OCI-LY7 (cell line): ENCODE data around the gene AOPEP. TPM values are rescaled to one million over a fixed set of nuclear protein-coding genes. Genes with fewer than 3 reads are reported as not detected.

Experiments used
- BruUV-seq: library from RNA; stranded (reverse); fragments of 400-500 nt; replicated peaks from 2 replicates; lab custom pipeline; 2021; lab: Mats Ljungman, UMichigan
- CTCF ChIA-PET: fragments of 300-600 bp; sonication (Branson Sonifier 250); formaldehyde crosslinking; loops from one replicate; lab custom pipeline; 2022; ENCODE audit warnings: antibody characterized with exemption; ENCODE audit not compliant: unreplicated experiment; lab: Charles Lee
- POLR2A ChIA-PET: fragments of 300-600 bp; sonication (Branson Sonifier 250); formaldehyde crosslinking; loops from one replicate; lab custom pipeline; 2022; ENCODE audit warnings: antibody characterized with exemption; lab: Charles Lee
- DNase-seq: peaks from one replicate; pipeline ENCODE4 v3.0.0-alpha.2; 2015; ENCODE audit warnings: low spot score
- H2AFZ ChIP-seq: fragments of 200-600 bp; sonication (generic), shearing (Covaris generic); 2 replicates; pipeline ENCODE4 v1.6.1; 2014; ENCODE audit warnings: mild to moderate bottlenecking, antibody characterized with exemption, low read length, moderate library complexity
- H3K27ac ChIP-seq: fragments of 200-600 bp; sonication (generic); 2 replicates; pipeline ENCODE4 v1.5.1; 2014; ENCODE audit warnings: mixed run types, low read depth, mild to moderate bottlenecking, moderate library complexity, low read length, inconsistent platforms; ENCODE audit not compliant: poor library complexity, severe bottlenecking
- H3K36me3 ChIP-seq: fragments of 200-600 bp; sonication (generic); 2 replicates; pipeline ENCODE4 v1.6.1; 2014; ENCODE audit warnings: mild to moderate bottlenecking, antibody characterized with exemption, low read length, moderate library complexity, mixed read lengths; ENCODE audit not compliant: insufficient read depth
- H3K4me1 ChIP-seq: fragments of 200-600 bp; sonication (generic); 2 replicates; pipeline ENCODE4 v1.5.1; 2014; ENCODE audit warnings: mild to moderate bottlenecking, low read length; ENCODE audit not compliant: insufficient read depth, poor library complexity, severe bottlenecking
- H3K4me2 ChIP-seq: fragments of 200-600 bp; sonication (generic); 2 replicates; pipeline ENCODE4 v1.6.1; 2014; ENCODE audit warnings: mild to moderate bottlenecking, low read length
- H3K4me3 ChIP-seq: fragments of 200-600 bp; sonication (generic); 2 replicates; pipeline ENCODE4 v1.5.1; 2014; ENCODE audit warnings: mild to moderate bottlenecking, low read depth, low read length; ENCODE audit not compliant: poor library complexity, severe bottlenecking
- H3K79me2 ChIP-seq: fragments of 200-600 bp; sonication (generic); 2 replicates; pipeline ENCODE4 v1.6.1; 2016; ENCODE audit warnings: low read depth, mild to moderate bottlenecking, low read length, moderate library complexity, mixed read lengths; ENCODE audit not compliant: insufficient read depth
- H3K9me2 ChIP-seq: fragments of 200-600 bp; sonication (generic); 2 replicates; pipeline ENCODE4 v1.6.1; 2016; ENCODE audit warnings: mild to moderate bottlenecking, low read length, mixed read lengths; ENCODE audit not compliant: insufficient read depth
- H3K9me3 ChIP-seq: fragments of 200-600 bp; sonication (generic); 2 replicates; pipeline ENCODE4 v1.6.1; 2014; ENCODE audit warnings: mild to moderate bottlenecking, mixed run types, low read length, mixed read lengths
- H4K20me1 ChIP-seq: fragments of 200-600 bp; sonication (generic); 2 replicates; pipeline ENCODE4 v1.6.1; 2014; ENCODE audit warnings: mild to moderate bottlenecking, antibody characterized with exemption, low read length, moderate library complexity, mixed read lengths; ENCODE audit not compliant: insufficient read depth
- CTCF ChIP-seq: fragments of 200-600 bp; sonication (generic); conservative IDR thresholded peaks from 2 replicates; pipeline ENCODE4 v1.5.1; 2014; ENCODE audit warnings: mild to moderate bottlenecking, antibody characterized with exemption, low read length, moderate library complexity, mixed read lengths
- EZH2phosphoT487 ChIP-seq: fragments of 200-600 bp; sonication (generic); IDR thresholded peaks from 2 replicates; pipeline ENCODE4 v1.6.1; 2018; ENCODE audit warnings: low read depth, borderline replicate concordance, mild to moderate bottlenecking, mixed run types, antibody characterized with exemption, low read length, moderate library complexity, mixed read lengths
- intact Hi-C: fragments of 100-400 bp; cut with micrococcal nuclease; formaldehyde crosslinking; loops from one replicate; pipeline ENCODE4 v1.10.0; 2022; ENCODE audit not compliant: unreplicated experiment
- total RNA-seq, 2 experiments: library from RNA; depleted of rRNA in 1 of 2; stranded (reverse); fragments of >200 nt in 1 of 2; shearing (Covaris generic) in 1 of 2; gene quantifications; 2 replicates each; pipeline ENCODE4 v1.2.3, GENCODE V29; 2014 to 2022

AOPEP gene
- total RNA-seq, 2 experiments from 2014 or later = 17.3 to 24.3 TPM

GRCh38 chr9:95102001-95102433 is 375.5 kb downstream of the AOPEP start:
- POLR2A ChIA-PET = no interaction called here
- Histone ChIP-seq H4K20me1 (no peaks in the 10 kb centered on the region), H3K79me2 (no peaks in the 10 kb centered on the region), H3K9me2 (no peaks in the 10 kb centered on the region), H3K4me3 (no peak overlapping the region), H3K9me3 (no peaks in the 10 kb centered on the region), H3K4me2 (no peak overlapping the region), H2AFZ (no peak overlapping the region), H3K27ac (no peak overlapping the region), H3K4me1 (no peaks in the 10 kb centered on the region), H3K36me3 (peaks cover 5% of the 10 kb centered on the region; the same call in 1 of the 2 replicates)
- no TSS peak for BruUV-seq
- intact Hi-C loops = no loop called here
- CTCF ChIA-PET = no interaction called here
- TF ChIP-seq EZH2phosphoT487 (no peak), CTCF (no peak)
- DNase-seq = no peak

- H2AFZ ChIP-seq = no peak overlapping the region
- peaks cover 5% of the 10 kb centered on the region for H3K36me3 ChIP-seq
- DNase-seq = no peak
- no peaks in the 10 kb centered on the region for H3K9me2 ChIP-seq
- CTCF ChIA-PET = no interaction called here
- H3K4me2 ChIP-seq = no peak overlapping the region
- H3K4me3 ChIP-seq = no peak overlapping the region
- no peak overlapping the region for H3K27ac ChIP-seq
- H4K20me1 ChIP-seq = no peaks in the 10 kb centered on the region
- no peaks in the 10 kb centered on the region for H3K9me3 ChIP-seq
- intact Hi-C loops = no loop called here
- POLR2A ChIA-PET = interaction anchor here (0.6 kb wide), 1 partner anchor 834 kb away, joined by 3 read pairs; no protein-coding TSS in a partner anchor
- no peaks in the 10 kb centered on the region for H3K4me1 ChIP-seq
- no TSS peak for BruUV-seq
- H3K79me2 ChIP-seq = no peaks in the 10 kb centered on the region
- TF ChIP-seq CTCF (no peak), EZH2phosphoT487 (no peak)
These were observed 376.1 kb downstream of the AOPEP start for GRCh38 chr9:95102572-95102971.

- no peaks in the 10 kb centered on the region for H3K9me2 ChIP-seq
- H3K9me3 ChIP-seq = no peaks in the 10 kb centered on the region
- POLR2A ChIA-PET = interaction anchor here (0.6 kb wide), 1 partner anchor 834 kb away, joined by 3 read pairs; no protein-coding TSS in a partner anchor
- no peaks in the 10 kb centered on the region for H4K20me1 ChIP-seq
- H3K4me1 ChIP-seq = no peaks in the 10 kb centered on the region
- H2AFZ ChIP-seq = no peak overlapping the region
- H3K27ac ChIP-seq = no peak overlapping the region
- TF ChIP-seq EZH2phosphoT487 (no peak), CTCF (no peak)
- DNase-seq = no peak
- BruUV-seq = no TSS peak
- CTCF ChIA-PET = no interaction called here
- intact Hi-C loops = no loop called here
- H3K79me2 ChIP-seq = no peaks in the 10 kb centered on the region
- H3K36me3 ChIP-seq = peaks cover 5% of the 10 kb centered on the region
- no peak overlapping the region for H3K4me2 ChIP-seq
- no peak overlapping the region for H3K4me3 ChIP-seq
These were observed 376.8 kb downstream of the AOPEP start for GRCh38 chr9:95103281-95103771.
